Smooth muscle cell of trachea (primary cell): Measurements from ENCODE around the gene SAPCD2. TPM values are rescaled to one million over a fixed set of nuclear protein-coding genes. Genes with fewer than 3 reads are reported as not detected.

ENCODE experiments used
- total RNA-seq: library from RNA; depleted of rRNA; stranded (reverse); fragments of >200 nt; gene quantifications from 2 replicates; pipeline ENCODE4 v1.2.1, GENCODE V29; 2014

The SAPCD2 gene
- 1.5 and 8.0 TPM in 2 replicates for total RNA-seq

DNA sequence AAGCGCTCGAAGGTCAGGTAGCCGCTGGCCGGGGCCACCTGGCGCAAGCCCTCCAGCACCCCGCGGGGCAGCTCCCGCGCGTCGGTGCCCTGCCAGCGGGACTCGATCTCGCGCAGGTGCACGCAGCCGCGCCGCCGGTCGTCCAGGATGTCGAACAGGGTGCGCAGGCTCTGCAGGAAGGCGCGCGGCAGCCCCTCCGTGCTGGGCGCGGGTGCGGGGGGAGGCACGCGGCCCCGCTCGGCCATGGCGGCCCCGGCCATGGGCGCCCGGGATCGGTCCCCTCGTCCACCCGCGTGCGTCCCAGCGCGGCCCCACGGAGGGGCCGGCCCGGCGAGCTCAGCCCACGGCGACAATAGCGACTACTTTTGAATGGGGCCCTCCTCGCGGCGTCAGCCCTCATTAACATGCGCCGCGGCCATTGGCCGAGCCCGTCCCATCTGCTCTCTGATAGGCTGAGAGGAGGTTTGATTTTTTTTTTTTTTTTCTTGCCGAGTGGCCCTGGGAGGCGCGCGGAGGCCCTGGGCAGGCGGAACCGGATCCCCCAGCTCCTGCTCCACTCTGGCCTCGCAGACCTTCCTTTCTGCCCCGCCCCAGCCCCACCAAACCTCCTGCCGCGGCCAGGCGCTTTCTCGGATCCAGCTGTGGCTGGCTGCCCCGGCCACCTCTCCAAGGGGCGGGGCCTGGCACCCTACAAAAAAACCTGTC lies at the start of gene SAPCD2:
Gene SAPCD2 (minus strand): TSS at position 357 of the 705 bp plus-strand sequence. CDS start 97 bp downstream, at position 260.

DNA sequence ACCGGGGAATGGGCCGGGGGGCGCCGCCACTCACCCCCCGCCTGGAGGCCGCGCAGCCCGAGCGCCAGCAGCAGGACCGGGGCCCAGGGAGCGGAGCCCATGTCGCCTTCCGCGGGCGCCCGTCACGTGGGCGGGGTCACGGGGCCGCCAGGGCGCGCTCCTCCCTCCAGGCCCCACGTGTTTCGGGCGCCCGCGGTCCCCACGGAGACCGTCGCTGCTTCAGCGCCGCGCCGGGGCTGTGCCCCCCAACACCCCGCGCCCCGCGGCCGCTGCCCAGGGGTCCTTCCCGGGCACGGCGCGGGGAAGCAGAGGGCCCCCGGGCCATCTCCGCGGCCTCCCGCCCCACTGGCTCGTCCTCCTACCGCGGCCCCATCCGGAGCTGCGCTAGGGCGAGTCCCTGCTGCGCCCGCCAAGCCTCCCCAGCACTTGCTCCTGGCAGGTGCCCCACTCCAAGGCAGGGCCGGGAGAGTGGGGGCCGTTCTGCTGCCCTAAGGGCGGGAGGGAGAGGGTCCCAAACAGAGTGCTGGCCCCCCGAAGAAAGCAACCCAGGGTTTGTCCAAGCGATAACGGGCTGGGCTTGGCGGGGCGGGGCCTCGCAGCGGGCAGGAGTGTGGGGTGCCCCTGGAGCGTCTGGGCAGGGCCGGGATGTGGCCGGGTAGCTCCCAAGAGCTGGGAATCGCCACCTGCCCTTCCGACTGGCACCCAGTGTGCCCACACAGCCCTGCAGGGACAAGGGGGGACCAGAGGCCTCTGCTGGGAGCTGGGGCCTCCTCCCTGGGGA lies 44.4 kb upstream of the SAPCD2 start, which contains the start of gene DPP7:
Gene DPP7 (minus strand): TSS at position 121 of the 781 bp plus-strand sequence. CDS start 20 bp downstream, at position 101.

DNA sequence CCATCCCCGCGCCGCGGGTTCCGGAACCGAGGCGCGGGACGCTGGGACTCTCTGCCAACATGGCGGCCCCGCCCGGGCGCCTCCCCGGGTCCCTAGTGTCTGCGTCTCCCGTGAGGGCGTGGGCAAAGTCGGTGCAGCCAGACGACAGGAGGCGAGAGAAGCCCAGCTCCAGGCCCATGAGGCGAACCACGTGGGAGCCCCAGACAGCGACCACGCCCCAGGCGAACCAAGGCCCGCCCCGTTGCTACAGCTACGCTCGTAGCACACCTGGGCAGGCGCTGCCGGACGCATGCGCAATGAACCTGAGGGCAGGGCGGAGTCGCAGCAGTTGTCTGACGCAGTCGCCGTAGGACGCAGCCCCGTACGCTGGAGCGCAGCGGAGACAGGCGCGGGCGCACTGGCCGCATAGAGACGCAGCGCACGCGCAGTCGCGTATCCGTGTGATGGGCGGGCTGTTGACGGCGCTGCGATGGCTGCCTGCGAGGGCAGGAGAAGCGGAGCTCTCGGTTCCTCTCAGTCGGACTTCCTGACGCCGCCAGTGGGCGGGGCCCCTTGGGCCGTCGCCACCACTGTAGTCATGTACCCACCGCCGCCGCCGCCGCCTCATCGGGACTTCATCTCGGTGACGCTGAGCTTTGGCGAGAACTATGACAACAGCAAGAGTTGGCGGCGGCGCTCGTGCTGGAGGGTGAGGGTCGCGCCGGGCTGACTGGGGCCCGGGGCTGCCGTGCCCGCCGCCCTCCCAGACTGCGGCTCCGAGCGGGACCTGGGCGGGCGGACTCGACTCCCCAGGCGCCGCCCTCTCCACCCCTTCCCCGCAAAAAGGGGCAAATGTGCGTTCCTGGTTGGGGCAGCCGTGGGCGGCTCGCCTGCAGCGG lies 16.4 kb upstream of the SAPCD2 start, which contains the start of gene MAN1B1:
Gene MAN1B1 (plus strand): TSS at position 455 of the 878 bp plus-strand sequence. CDS start 15 bp downstream, at position 470.

DNA sequence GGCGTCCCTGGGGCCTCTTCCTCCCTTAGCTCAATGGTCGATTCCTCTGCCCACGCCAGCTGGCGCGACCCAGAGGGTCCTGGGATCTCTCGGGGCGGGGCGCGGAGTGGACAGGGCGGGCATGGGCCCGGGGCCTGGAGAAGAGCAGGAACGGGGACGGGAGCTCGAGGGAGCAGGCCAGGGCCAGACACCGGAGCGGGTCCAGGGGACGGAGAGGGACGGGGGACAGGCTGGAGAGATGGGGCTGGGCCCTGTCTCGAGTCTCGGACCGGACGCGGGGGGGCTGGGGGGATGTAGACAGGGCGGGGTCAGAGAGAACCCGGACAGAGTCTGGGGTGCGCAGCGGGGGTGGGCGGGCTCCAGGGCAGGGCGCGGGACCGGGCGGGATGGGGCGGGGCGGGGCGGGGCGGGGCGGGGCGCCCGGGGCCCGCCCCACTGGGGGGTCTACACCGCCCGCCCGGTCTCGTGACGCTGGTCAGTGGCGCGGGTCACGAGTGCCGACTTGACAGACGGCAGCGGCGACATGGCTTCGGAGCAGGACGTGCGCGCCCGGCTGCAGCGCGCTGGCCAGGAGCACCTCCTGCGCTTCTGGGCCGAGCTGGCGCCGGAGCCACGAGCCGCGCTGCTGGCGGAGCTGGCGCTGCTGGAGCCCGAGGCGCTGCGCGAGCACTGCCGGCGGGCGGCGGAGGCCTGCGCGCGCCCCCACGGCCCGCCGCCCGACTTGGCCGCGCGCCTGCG lies 6.8 kb upstream of the SAPCD2 start, which contains the start of gene UAP1L1:
Gene UAP1L1 (plus strand): TSS at position 508 of the 738 bp plus-strand sequence. CDS start 16 bp downstream, at position 524.

DNA sequence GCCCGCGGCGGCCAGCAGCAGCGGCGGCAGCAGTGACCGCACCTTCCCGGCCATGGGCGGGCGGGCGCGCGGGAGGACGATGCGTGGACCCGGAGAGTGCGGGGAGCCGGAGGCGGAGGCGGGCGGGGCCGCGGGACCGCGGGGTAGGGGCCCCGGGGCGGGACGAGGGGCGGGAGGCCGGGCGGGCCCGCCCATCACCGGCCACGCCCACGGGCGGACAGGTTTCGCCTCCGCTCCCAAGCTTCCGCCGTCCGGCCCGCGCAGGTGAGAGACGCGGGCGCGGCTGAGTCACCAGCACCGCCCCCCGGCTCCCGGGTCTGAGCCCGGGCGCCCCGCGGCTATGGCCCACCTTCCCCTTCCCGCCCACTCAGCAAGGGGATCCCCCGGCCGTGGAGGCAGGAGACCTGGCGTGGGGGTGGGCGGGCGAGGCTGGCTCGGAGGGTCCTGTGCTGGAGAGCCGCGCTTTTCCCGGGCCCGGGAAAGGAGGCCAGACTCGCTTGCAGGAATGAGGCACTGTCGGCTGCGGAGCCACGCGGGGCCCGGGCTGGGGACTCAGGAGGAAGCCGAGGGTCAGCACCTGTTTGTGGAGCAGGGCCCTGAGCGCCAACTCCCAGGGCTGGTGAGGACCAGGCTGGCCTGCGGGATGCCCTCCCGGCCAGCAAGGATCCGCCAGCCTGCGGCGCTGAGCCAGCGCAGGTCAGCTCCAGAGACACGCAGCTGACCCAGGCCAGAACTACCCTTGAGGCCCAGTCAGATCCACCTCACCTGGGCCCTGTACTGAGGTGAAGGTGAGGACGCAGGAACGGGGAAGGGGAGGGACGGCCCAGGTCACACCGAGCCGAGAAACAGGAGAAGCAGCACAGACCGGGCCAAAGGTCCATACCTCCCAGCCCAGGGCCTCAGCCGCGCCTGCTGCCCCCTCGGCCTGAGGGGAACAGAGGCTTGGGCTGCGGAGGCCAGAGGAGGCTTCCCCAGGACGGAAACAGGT lies 16.1 kb downstream of the SAPCD2 start, which contains the start of gene ENTPD2:
Gene ENTPD2 (minus strand): TSS at position 118 of the 988 bp plus-strand sequence. CDS start 64 bp downstream, at position 54.

DNA sequence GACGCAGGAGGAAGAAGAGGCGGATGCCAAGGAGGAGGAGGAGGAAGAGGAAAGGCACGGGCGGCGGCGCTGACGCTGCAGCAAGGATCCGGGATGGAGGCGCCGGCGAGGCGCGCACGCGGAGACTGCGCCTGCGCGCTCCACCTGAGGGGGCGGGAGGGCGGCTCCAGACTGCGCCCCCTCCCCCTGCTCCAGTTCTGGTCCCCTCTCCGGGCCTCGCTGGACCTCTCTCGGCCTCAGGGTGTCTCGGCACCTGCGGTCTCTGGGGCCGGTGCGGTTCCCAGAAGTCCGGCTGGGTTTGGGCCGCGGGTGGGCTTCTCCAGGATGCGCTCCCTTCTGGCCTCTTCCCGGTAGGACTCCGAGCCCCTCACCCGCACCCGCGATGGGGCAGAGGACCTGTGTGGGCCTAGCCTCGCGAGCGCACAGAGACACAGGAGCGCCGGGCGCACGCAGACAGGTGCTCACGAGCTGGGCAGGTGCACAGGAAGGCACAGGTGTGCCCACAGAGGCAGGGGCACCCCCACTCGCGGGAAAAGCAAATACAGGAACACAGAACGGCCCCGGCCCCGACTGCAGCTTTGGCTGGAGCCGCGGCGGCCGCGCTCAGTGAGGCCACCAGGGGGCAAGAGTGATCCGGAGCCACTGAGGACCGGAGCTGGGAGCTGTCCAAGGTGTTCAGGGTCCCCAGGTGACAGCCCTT lies 24.1 kb downstream of the SAPCD2 start, which contains the start of gene NPDC1:
Gene NPDC1 (minus strand): TSS at position 90 of the 700 bp plus-strand sequence. CDS start 188 bp downstream, outside the sequence.

GRCh38 chr9:137031904-137032640 lies 38.3 kb downstream of the SAPCD2 start, which contains the start of gene FUT7:
FUT7 (minus strand) TSS chr9:137032088; CDS start chr9:137031991, 97 bp downstream.

DNA sequence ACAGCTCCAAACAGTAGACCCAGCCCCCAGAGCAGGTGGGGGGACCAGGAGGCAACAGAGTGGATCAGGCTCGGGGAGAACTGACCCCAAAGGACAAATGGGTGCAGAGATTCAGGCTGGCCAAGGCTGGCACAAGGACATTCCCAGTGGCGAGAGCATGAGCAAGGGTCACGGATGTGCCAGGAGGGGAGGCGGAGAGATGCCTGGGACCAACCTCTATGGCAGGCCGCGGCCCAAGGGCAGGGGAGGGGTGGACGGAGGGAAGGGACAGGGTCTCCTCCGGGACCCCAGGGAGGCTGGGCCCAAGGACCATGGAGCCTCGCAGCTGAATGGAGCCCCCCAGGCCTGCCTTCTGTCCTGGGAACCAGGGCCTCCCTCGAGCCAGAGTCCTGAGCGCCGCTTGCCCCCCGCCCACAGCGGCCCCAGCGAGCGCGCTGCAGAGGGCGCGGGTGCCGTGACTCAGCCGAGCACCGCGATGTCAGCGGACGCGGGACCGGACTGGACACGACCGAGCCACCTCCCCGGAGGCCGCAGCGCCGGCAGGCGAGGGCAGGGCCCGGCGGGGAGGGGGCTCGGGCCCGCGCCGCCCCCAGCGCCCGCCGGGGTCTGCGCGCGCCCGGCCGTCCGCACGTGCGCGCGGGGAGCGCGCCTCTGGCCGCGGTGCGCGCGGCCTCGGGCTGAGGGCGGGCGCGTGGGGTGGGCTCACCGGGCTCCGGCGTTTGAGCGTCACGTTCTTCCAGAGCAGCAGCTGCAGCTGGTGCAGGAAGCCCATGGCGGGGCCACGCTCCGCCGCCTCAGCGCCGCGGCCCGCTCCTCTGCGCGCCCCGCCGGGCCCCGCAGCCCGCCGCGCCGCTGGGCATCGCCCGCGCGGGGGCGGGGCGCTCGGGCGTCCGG lies 42.7 kb downstream of the SAPCD2 start, which contains the start of gene ABCA2:
Gene ABCA2 (minus strand): TSS at position 869 of the 894 bp plus-strand sequence. CDS start 97 bp downstream, at position 772.

Other genes with a start within 250 kb of the SAPCD2 start
- 1.6 and 2.2 TPM in 2 replicates for gene AJM1, start 228.1 kb downstream of the SAPCD2 start, total RNA-seq
- 79.6 and 134 TPM in 2 replicates for gene PHPT1, start 221.1 kb downstream of the SAPCD2 start, total RNA-seq
- 1.3 and 5.5 TPM in 2 replicates for gene MAMDC4, start 218.2 kb downstream of the SAPCD2 start, total RNA-seq
- 219 and 273 TPM in 2 replicates for gene EDF1, start 204.2 kb downstream of the SAPCD2 start, total RNA-seq
- 11.8 and 14.6 TPM in 2 replicates for gene TRAF2, start 184.0 kb downstream of the SAPCD2 start, total RNA-seq
- gene FBXW5, start 125.8 kb downstream of the SAPCD2 start, total RNA-seq: 143 and 239 TPM in 2 replicates
- not detected in 2 replicates for gene C8G, start 125.3 kb downstream of the SAPCD2 start, total RNA-seq
- gene LCN12, start 118.3 kb downstream of the SAPCD2 start, total RNA-seq: not detected in 2 replicates
- gene PTGDS, start 93.1 kb downstream of the SAPCD2 start, total RNA-seq: 2.8 and 36.7 TPM in 2 replicates
- 0.58 and 3.1 TPM in 2 replicates for gene LCNL1, start 87.6 kb downstream of the SAPCD2 start, total RNA-seq
- 16.1 and 16.2 TPM in 2 replicates for gene PAXX, start 78.1 kb downstream of the SAPCD2 start, total RNA-seq
- 1.6 and 5.8 TPM in 2 replicates for gene CLIC3, start 74.0 kb downstream of the SAPCD2 start, total RNA-seq
- gene ABCA2, start 42.3 kb downstream of the SAPCD2 start, total RNA-seq: 22.1 and 30.8 TPM in 2 replicates
- gene FUT7, start 38.5 kb downstream of the SAPCD2 start, total RNA-seq: not detected in 2 replicates
- 22.1 and 36.9 TPM in 2 replicates for gene NPDC1, start 24.4 kb downstream of the SAPCD2 start, total RNA-seq
- not detected in 2 replicates for gene ENTPD2, start 16.5 kb downstream of the SAPCD2 start, total RNA-seq
- 31.3 and 34.7 TPM in 2 replicates for gene UAP1L1, start 7.0 kb upstream of the SAPCD2 start, total RNA-seq
- 91.3 and 113 TPM in 2 replicates for gene MAN1B1, start 16.4 kb upstream of the SAPCD2 start, total RNA-seq
- gene DPP7, start 44.2 kb upstream of the SAPCD2 start, total RNA-seq: 89.9 and 123 TPM in 2 replicates
- gene GRIN1, start 68.6 kb upstream of the SAPCD2 start, total RNA-seq: 0.15 and 0.33 TPM in 2 replicates
- gene LRRC26, start 99.5 kb upstream of the SAPCD2 start, total RNA-seq: not detected in 2 replicates
- gene TMEM210, start 101.5 kb upstream of the SAPCD2 start, total RNA-seq: not detected in 2 replicates
- gene ANAPC2, start 118.0 kb upstream of the SAPCD2 start, total RNA-seq: 28.0 and 31.0 TPM in 2 replicates
- 55.1 and 92.1 TPM in 2 replicates for gene SSNA1, start 118.1 kb upstream of the SAPCD2 start, total RNA-seq
- 7.7 and 11.6 TPM in 2 replicates for gene TPRN, start 130.2 kb upstream of the SAPCD2 start, total RNA-seq
- 41.5 and 48.8 TPM in 2 replicates for gene TMEM203, start 135.1 kb upstream of the SAPCD2 start, total RNA-seq
- gene NDOR1, start 135.1 kb upstream of the SAPCD2 start, total RNA-seq: 5.1 and 6.8 TPM in 2 replicates
- 0.15 and 0.50 TPM in 2 replicates for gene RNF208, start 151.7 kb upstream of the SAPCD2 start, total RNA-seq
- gene CYSRT1, start 154.6 kb upstream of the SAPCD2 start, total RNA-seq: 0.44 and 1.7 TPM in 2 replicates
- 0.17 TPM in 1 of 2 replicates, not detected in the other for gene RNF224, start 156.9 kb upstream of the SAPCD2 start, total RNA-seq
- under 0.01 TPM in 1 of 2 replicates, not detected in the other for gene SLC34A3, start 160.3 kb upstream of the SAPCD2 start, total RNA-seq
- 205 and 421 TPM in 2 replicates for gene TUBB4B, start 170.7 kb upstream of the SAPCD2 start, total RNA-seq
- 0.66 TPM in 1 of 2 replicates, not detected in the other for gene STPG3, start 180.7 kb upstream of the SAPCD2 start, total RNA-seq
- gene NELFB, start 184.8 kb upstream of the SAPCD2 start, total RNA-seq: 53.4 and 63.5 TPM in 2 replicates
- gene TOR4A, start 207.2 kb upstream of the SAPCD2 start, total RNA-seq: 25.5 and 28.9 TPM in 2 replicates
- 0.29 and 0.33 TPM in 2 replicates for gene NRARP, start 231.7 kb upstream of the SAPCD2 start, total RNA-seq